WERI-Rb-1 (cell line): ENCODE results near the gene ADGRF4.

Experiments
- DNase-seq: peaks from one replicate; pipeline ENCODE4 v3.0.0-alpha.2; 2020
- H3K27ac ChIP-seq: fragments of 250-450 bp; sonication (Bioruptor Pico); 2 replicates; pipeline ENCODE4 v1.5.1; 2020; ENCODE audit warnings: mild to moderate bottlenecking, moderate library complexity
- H3K27me3 ChIP-seq: fragments of 250-450 bp; sonication (Bioruptor Pico); 2 replicates; pipeline ENCODE4 v1.5.1; 2021; ENCODE audit warnings: mild to moderate bottlenecking, low read depth, moderate library complexity; ENCODE audit not compliant: insufficient read depth, severe bottlenecking
- H3K36me3 ChIP-seq: fragments of 250-450 bp; sonication (Bioruptor Pico); 2 replicates; pipeline ENCODE4 v1.5.1; 2020; ENCODE audit warnings: mild to moderate bottlenecking, moderate library complexity
- H3K4me3 ChIP-seq: 2 replicates; pipeline ENCODE4 v1.5.1; 2011; ENCODE audit warnings: low read depth, mild to moderate bottlenecking, control low read depth, low read length
- H3K9me3 ChIP-seq: fragments of 250-450 bp; sonication (Bioruptor Pico); 2 replicates; pipeline ENCODE4 v1.5.1; 2021; ENCODE audit warnings: mild to moderate bottlenecking, moderate library complexity; ENCODE audit not compliant: severe bottlenecking
- CTCF ChIP-seq: IDR thresholded peaks from 2 replicates; pipeline ENCODE4 v1.5.1; 2011; ENCODE audit warnings: low read depth, mild to moderate bottlenecking, control low read depth, inconsistent platforms, low read length

Gene ADGRF4

GRCh38 chr6:47762502-47762901 lies 64.1 kb downstream of the ADGRF4 start:
- Histone ChIP-seq H3K4me3 (no peak overlapping the region), H3K27ac (no peak overlapping the region), H3K36me3 (no peaks in the 10 kb centered on the region), H3K27me3 (no peaks in the 10 kb centered on the region), H3K9me3 (peaks cover 4% of the 10 kb centered on the region)
- no peak for TF ChIP-seq CTCF
- no peak for DNase-seq

- H3K9me3 ChIP-seq = peaks cover 4% of the 10 kb centered on the region
- no peak for DNase-seq
- no peak for TF ChIP-seq CTCF
- H3K27ac ChIP-seq = no peak overlapping the region
- H3K4me3 ChIP-seq = no peak overlapping the region
- no peaks in the 10 kb centered on the region for H3K36me3 ChIP-seq
- H3K27me3 ChIP-seq = no peaks in the 10 kb centered on the region
Measured at GRCh38 chr6:47766445-47766844, 68.1 kb downstream of the ADGRF4 start.

GRCh38 chr6:47767102-47767501 lies 68.7 kb downstream of the ADGRF4 start:
- DNase-seq = no peak
- Histone ChIP-seq H3K27ac (no peak overlapping the region), H3K4me3 (no peak overlapping the region), H3K36me3 (no peaks in the 10 kb centered on the region), H3K27me3 (no peaks in the 10 kb centered on the region), H3K9me3 (peaks cover 4% of the 10 kb centered on the region)
- TF ChIP-seq CTCF = no peak

DNA sequence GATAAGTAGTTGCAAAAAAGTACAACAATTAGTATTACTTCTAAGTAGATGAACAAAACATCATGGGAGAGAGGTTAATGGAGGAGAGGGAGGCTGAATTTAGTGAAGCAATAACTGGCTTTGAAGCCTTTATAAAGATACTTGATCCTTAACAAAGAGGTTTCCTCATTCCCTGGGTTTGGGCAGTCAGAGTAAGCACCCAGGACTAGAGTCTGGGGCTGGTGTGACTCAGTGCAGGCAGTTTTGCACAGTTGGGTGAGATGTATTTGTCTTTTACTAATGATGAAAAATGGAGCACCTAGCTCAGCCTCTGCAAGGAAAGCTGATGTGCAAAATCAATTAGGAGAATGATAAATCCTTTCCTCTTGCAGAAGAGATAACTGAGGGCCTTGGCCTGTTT lies 71.6 kb downstream of the ADGRF4 start:
- no peak overlapping the region for H3K27ac ChIP-seq
- no peak for DNase-seq
- H3K9me3 ChIP-seq = peaks cover 4% of the 10 kb centered on the region
- H3K27me3 ChIP-seq = no peaks in the 10 kb centered on the region
- TF ChIP-seq CTCF = no peak
- H3K4me3 ChIP-seq = no peak overlapping the region
- no peaks in the 10 kb centered on the region for H3K36me3 ChIP-seq
